HG03066 (cell line): Measurements from ENCODE around the gene TMEM135.

Experiments
- ATAC-seq: cut with Tn5 transposase; IDR thresholded peaks from one replicate; pipeline ENCODE4 v1.9.1; 2021; ENCODE audit warnings: low read depth; ENCODE audit not compliant: unreplicated experiment

Gene TMEM135

GRCh38 chr11:87331273-87331672 is 293.5 kb downstream of the TMEM135 start:
- ATAC-seq, result no peak

GRCh38 chr11:87338046-87338639 is 300.4 kb downstream of the TMEM135 start:
- no peak for ATAC-seq

- ATAC-seq, result no peak
These were observed 301.7 kb downstream of the TMEM135 start for GRCh38 chr11:87339416-87339815.

GRCh38 chr11:87347441-87347840 is 309.7 kb downstream of the TMEM135 start:
- ATAC-seq, result no peak

- no peak for ATAC-seq
These were observed 310.1 kb downstream of the TMEM135 start for GRCh38 chr11:87347854-87348253.

GRCh38 chr11:87351676-87352075 is 313.9 kb downstream of the TMEM135 start:
- ATAC-seq, result no peak

- peak; percentile 96 for ATAC-seq
These were observed 315.3 kb downstream of the TMEM135 start for GRCh38 chr11:87352759-87353707.

- no peak for ATAC-seq
These were observed 316.1 kb downstream of the TMEM135 start for GRCh38 chr11:87353771-87354345.

GRCh38 chr11:87355596-87355995 is 317.9 kb downstream of the TMEM135 start:
- ATAC-seq, result no peak

GRCh38 chr11:87356428-87356827 is 318.7 kb downstream of the TMEM135 start:
- ATAC-seq, result no peak

GRCh38 chr11:87358461-87358860 is 320.7 kb downstream of the TMEM135 start:
- ATAC-seq, result no peak

- ATAC-seq, result no peak
These were observed 321.7 kb downstream of the TMEM135 start for GRCh38 chr11:87359401-87359800.

- ATAC-seq, result no peak
These were observed 324.2 kb downstream of the TMEM135 start for GRCh38 chr11:87361891-87362290.

- ATAC-seq, result no peak
These were observed 328.6 kb downstream of the TMEM135 start for GRCh38 chr11:87366346-87366745.

- no peak for ATAC-seq
These were observed 329.1 kb downstream of the TMEM135 start for GRCh38 chr11:87366763-87367405.

GRCh38 chr11:87368151-87368550 is 330.4 kb downstream of the TMEM135 start:
- no peak for ATAC-seq

- ATAC-seq, result no peak
These were observed 331.2 kb downstream of the TMEM135 start for GRCh38 chr11:87368858-87369480.

GRCh38 chr11:87369888-87370287 is 332.2 kb downstream of the TMEM135 start:
- no peak for ATAC-seq

- ATAC-seq, result no peak
These were observed 334.3 kb downstream of the TMEM135 start for GRCh38 chr11:87372065-87372464.
